HEK293 (cell line): ENCODE measurements around the gene SMC6.

Source experiments
- CTCF ChIA-PET: fragments of 350-600 bp; formaldehyde crosslinking; extraction: SDS; loops from one replicate; lab custom pipeline; 2021; ENCODE audit warnings: antibody characterized with exemption; lab: Yijun Ruan, JAX
- POLR2A ChIA-PET: fragments of 300-600 bp; formaldehyde crosslinking; extraction: SDS; loops from one replicate; lab custom pipeline; 2020; ENCODE audit warnings: antibody characterized with exemption, inconsistent platforms; lab: Yijun Ruan, JAX
- H3K27ac ChIP-seq: fragments of 200-500 bp; sonication (Bioruptor generic); 2 replicates; pipeline ENCODE4 v1.5.1; 2014; ENCODE audit warnings: low read depth, low read length, control low read depth, inconsistent platforms; ENCODE audit errors: extremely low read depth
- H3K36me3 ChIP-seq, 2 experiments: fragments of 200-500 bp in 1 of 2; sonication (Bioruptor generic) in 1 of 2; 1 replicate in 1 of 2; 2 replicates in 1 of 2; pipeline ENCODE4 v1.5.1; 2014 to 2017; ENCODE audit warnings: inconsistent platforms in 2 of 2, low read length in 2 of 2; ENCODE audit not compliant: control insufficient read depth in 2 of 2, insufficient read depth in 1 of 2
- H3K4me1 ChIP-seq: fragments of 200-500 bp; sonication (Bioruptor generic); 2 replicates; pipeline ENCODE4 v1.5.1; 2014; ENCODE audit warnings: mild to moderate bottlenecking, low read length, inconsistent platforms; ENCODE audit not compliant: control insufficient read depth, insufficient read depth
- H3K4me3 ChIP-seq: 2 replicates; pipeline ENCODE4 v1.5.1; 2011; ENCODE audit warnings: low read depth, mild to moderate bottlenecking, control low read depth, low read length, moderate library complexity
- H3K9me3 ChIP-seq: fragments of 200-500 bp; sonication (Bioruptor generic); 2 replicates; pipeline ENCODE4 v1.5.1; 2014; ENCODE audit warnings: low read depth, low read length, inconsistent platforms; ENCODE audit not compliant: control insufficient read depth, insufficient read depth
- ELK4 ChIP-seq: IDR thresholded peaks from 2 replicates; pipeline ENCODE4 v1.6.1; 2011; ENCODE audit warnings: mild to moderate bottlenecking, low read depth, low read length, borderline replicate concordance
- SP7 ChIP-seq: fragments of 450-650 bp; formaldehyde crosslinking; IDR thresholded peaks from 2 replicates; pipeline ENCODE4 v1.5.1; 2016; ENCODE audit warnings: missing biosample characterization, missing genetic modification characterization
- ZBTB20 ChIP-seq: fragments of 450-650 bp; formaldehyde crosslinking; IDR thresholded peaks from 2 replicates; pipeline ENCODE4 v1.5.1; 2016; ENCODE audit warnings: missing biosample characterization, missing genetic modification characterization
- ZNF202 ChIP-seq: fragments of 450-650 bp; formaldehyde crosslinking; IDR thresholded peaks from 2 replicates; pipeline ENCODE4 v1.5.1; 2016; ENCODE audit warnings: missing biosample characterization, missing genetic modification characterization, borderline replicate concordance
- ZNF292 ChIP-seq: fragments of 450-650 bp; formaldehyde crosslinking; IDR thresholded peaks from 2 replicates; pipeline ENCODE4 v1.5.1; 2016; ENCODE audit warnings: low read depth, missing biosample characterization, missing genetic modification characterization, borderline replicate concordance
- ZNF426 ChIP-seq: fragments of 450-650 bp; formaldehyde crosslinking; IDR thresholded peaks from 2 replicates; pipeline ENCODE4 v1.5.1; 2017; ENCODE audit warnings: missing biosample characterization, missing genetic modification characterization, mild to moderate bottlenecking, inconsistent platforms, moderate library complexity
- ZNF521 ChIP-seq: fragments of 450-650 bp; formaldehyde crosslinking; IDR thresholded peaks from 2 replicates; pipeline ENCODE4 v1.5.1; 2017; ENCODE audit warnings: missing biosample characterization, mild to moderate bottlenecking, missing genetic modification characterization
- ZNF529 ChIP-seq: fragments of 450-650 bp; formaldehyde crosslinking; IDR thresholded peaks from 2 replicates; pipeline ENCODE4 v1.5.1; 2017; ENCODE audit warnings: missing genetic modification characterization, missing biosample characterization; ENCODE audit not compliant: insufficient replicate concordance
- ZNF654 ChIP-seq: fragments of 450-650 bp; formaldehyde crosslinking; IDR thresholded peaks from 2 replicates; pipeline ENCODE4 v1.5.1; 2016; ENCODE audit warnings: low read depth, missing biosample characterization, missing genetic modification characterization
- ZNF692 ChIP-seq: fragments of 450-650 bp; formaldehyde crosslinking; IDR thresholded peaks from 2 replicates; pipeline ENCODE4 v1.5.1; 2016; ENCODE audit warnings: missing biosample characterization, missing genetic modification characterization
- ZNF747 ChIP-seq: fragments of 450-650 bp; formaldehyde crosslinking; IDR thresholded peaks from 2 replicates; pipeline ENCODE4 v1.5.1; 2016; ENCODE audit warnings: missing biosample characterization, missing genetic modification characterization
- ZSCAN18 ChIP-seq: fragments of 450-650 bp; formaldehyde crosslinking; IDR thresholded peaks from 2 replicates; pipeline ENCODE4 v1.5.1; 2016; ENCODE audit warnings: missing biosample characterization, missing genetic modification characterization
- TF ChIP-seq, protein P1 (sequence below): fragments of 450-650 bp; formaldehyde crosslinking; IDR thresholded peaks from 2 replicates; pipeline ENCODE4 v1.5.1; 2016; ENCODE audit warnings: missing biosample characterization, missing genetic modification characterization
- TF ChIP-seq, protein P2 (sequence below): fragments of 450-650 bp; formaldehyde crosslinking; IDR thresholded peaks from 2 replicates; pipeline ENCODE4 v1.5.1; 2016; ENCODE audit warnings: missing biosample characterization, missing genetic modification characterization

The SMC6 gene

GRCh38 chr2:17719562-17720371 is 33.8 kb downstream of the SMC6 start:
- CTCF ChIA-PET, result interaction anchor here (0.6 to 2.5 kb wide), 30 partner anchors 9 to 1320 kb away, joined by 3 to 19 read pairs (median 4); partner anchors contain the start of genes GEN1 and SMC6
- Histone ChIP-seq H3K9me3 (no peaks in the 10 kb centered on the region), H3K36me3 (peaks cover 53 to 77% of the 10 kb centered on the region in 2 experiments)

GRCh38 chr2:17718689-17719088 is 34.9 kb downstream of the SMC6 start:
- Histone ChIP-seq H3K4me3 (no peak overlapping the region), H3K9me3 (no peaks in the 10 kb centered on the region), H3K36me3 (peaks cover 56 to 79% of the 10 kb centered on the region in 2 experiments), H3K4me1 (no peaks in the 10 kb centered on the region), H3K27ac (no peak overlapping the region)
- TF ChIP-seq, protein P1, sequence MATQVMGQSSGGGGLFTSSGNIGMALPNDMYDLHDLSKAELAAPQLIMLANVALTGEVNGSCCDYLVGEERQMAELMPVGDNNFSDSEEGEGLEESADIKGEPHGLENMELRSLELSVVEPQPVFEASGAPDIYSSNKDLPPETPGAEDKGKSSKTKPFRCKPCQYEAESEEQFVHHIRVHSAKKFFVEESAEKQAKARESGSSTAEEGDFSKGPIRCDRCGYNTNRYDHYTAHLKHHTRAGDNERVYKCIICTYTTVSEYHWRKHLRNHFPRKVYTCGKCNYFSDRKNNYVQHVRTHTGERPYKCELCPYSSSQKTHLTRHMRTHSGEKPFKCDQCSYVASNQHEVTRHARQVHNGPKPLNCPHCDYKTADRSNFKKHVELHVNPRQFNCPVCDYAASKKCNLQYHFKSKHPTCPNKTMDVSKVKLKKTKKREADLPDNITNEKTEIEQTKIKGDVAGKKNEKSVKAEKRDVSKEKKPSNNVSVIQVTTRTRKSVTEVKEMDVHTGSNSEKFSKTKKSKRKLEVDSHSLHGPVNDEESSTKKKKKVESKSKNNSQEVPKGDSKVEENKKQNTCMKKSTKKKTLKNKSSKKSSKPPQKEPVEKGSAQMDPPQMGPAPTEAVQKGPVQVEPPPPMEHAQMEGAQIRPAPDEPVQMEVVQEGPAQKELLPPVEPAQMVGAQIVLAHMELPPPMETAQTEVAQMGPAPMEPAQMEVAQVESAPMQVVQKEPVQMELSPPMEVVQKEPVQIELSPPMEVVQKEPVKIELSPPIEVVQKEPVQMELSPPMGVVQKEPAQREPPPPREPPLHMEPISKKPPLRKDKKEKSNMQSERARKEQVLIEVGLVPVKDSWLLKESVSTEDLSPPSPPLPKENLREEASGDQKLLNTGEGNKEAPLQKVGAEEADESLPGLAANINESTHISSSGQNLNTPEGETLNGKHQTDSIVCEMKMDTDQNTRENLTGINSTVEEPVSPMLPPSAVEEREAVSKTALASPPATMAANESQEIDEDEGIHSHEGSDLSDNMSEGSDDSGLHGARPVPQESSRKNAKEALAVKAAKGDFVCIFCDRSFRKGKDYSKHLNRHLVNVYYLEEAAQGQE (tag by site-specific recombination), result no peak
- TF ChIP-seq ZBTB20 (no peak), ELK4 (no peak), ZNF747 (no peak), ZNF692 (tag by site-specific recombination) (no peak), ZNF426 (tag by site-specific recombination) (no peak), ZNF521 (tag by site-specific recombination) (no peak), ZNF292 (tag by site-specific recombination) (no peak), SP7 (tag by site-specific recombination) (no peak), ZNF529 (tag by site-specific recombination) (no peak), ZNF202 (no peak)
- TF ChIP-seq, protein P2, sequence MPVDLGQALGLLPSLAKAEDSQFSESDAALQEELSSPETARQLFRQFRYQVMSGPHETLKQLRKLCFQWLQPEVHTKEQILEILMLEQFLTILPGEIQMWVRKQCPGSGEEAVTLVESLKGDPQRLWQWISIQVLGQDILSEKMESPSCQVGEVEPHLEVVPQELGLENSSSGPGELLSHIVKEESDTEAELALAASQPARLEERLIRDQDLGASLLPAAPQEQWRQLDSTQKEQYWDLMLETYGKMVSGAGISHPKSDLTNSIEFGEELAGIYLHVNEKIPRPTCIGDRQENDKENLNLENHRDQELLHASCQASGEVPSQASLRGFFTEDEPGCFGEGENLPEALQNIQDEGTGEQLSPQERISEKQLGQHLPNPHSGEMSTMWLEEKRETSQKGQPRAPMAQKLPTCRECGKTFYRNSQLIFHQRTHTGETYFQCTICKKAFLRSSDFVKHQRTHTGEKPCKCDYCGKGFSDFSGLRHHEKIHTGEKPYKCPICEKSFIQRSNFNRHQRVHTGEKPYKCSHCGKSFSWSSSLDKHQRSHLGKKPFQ, result no peak
- ChIA-PET CTCF (interaction anchor here (0.7 to 2.5 kb wide), 10 partner anchors 10 to 660 kb away, joined by 3 to 19 read pairs (median 8); no protein-coding TSS in a partner anchor), POLR2A (no interaction called here)

More at GRCh38 chr2:17719562-17720371, 33.8 kb downstream of the SMC6 start:
- POLR2A ChIA-PET, result no interaction called here
- peak; percentile 26; the same call in 1 of the 2 replicates for TF ChIP-seq ZNF654 (tag by site-specific recombination)
- TF ChIP-seq ZSCAN18, result no peak
- TF ChIP-seq, all 188 proteins: peak for 1
- H3K4me3 ChIP-seq, result no peak overlapping the region
- no peak overlapping the region for H3K27ac ChIP-seq
- no peaks in the 10 kb centered on the region for H3K4me1 ChIP-seq
